K562 (cell line): ENCODE results near the gene METAP1. TPM values are rescaled to one million over a fixed set of nuclear protein-coding genes. Genes with fewer than 3 reads are reported as not detected.

Source experiments
- BHLHE40 ChIP-seq: IDR thresholded peaks from 2 replicates; pipeline ENCODE4 v1.6.1; 2011; ENCODE audit warnings: low read length, improper control_type of control experiment
- DMBX1 ChIP-seq: fragments of 250-450 bp; sonication (Bioruptor Pico); IDR thresholded peaks from 2 replicates; pipeline ENCODE4 v1.8.0; 2022; ENCODE audit warnings: inconsistent platforms, mild to moderate bottlenecking, moderate library complexity, borderline replicate concordance
- E2F3 ChIP-seq: fragments of 250-450 bp; sonication (Bioruptor Pico); IDR thresholded peaks from 2 replicates; pipeline ENCODE4 v1.4.0; 2020; ENCODE audit warnings: mild to moderate bottlenecking
- JUNB ChIP-seq: fragments of 450-650 bp; formaldehyde crosslinking; conservative IDR thresholded peaks from 2 replicates; pipeline ENCODE4 v1.4.0; 2020; ENCODE audit warnings: mild to moderate bottlenecking
- MIER1 ChIP-seq: fragments of 450-650 bp; IDR thresholded peaks from 2 replicates; pipeline ENCODE4 v1.6.1; 2016; ENCODE audit warnings: antibody characterized with exemption, mild to moderate bottlenecking, low read depth
- NRF1 ChIP-seq, 2 experiments: fragments of 450-650 bp; IDR thresholded peaks in 1 of 2; conservative IDR thresholded peaks in 1 of 2; 2 replicates each; pipeline ENCODE4 v1.6.1; 2014; ENCODE audit warnings: mild to moderate bottlenecking in 2 of 2
- PCBP2 ChIP-seq: fragments of 200-400 bp; formaldehyde crosslinking; IDR thresholded peaks from 2 replicates; pipeline ENCODE4 v1.6.1; 2018; ENCODE audit warnings: low read length, low read depth, mild to moderate bottlenecking, moderate library complexity; ENCODE audit not compliant: poor library complexity, severe bottlenecking
- POLR2AphosphoS5 ChIP-seq: IDR thresholded peaks from 2 replicates; pipeline ENCODE4 v1.6.1; 2011; ENCODE audit warnings: mild to moderate bottlenecking, low read depth, low read length, moderate library complexity; ENCODE audit not compliant: control insufficient read depth, insufficient read depth
- PRPF4 ChIP-seq: fragments of 200-400 bp; formaldehyde crosslinking; IDR thresholded peaks from one replicate; pipeline ENCODE4 v1.6.1; 2017; ENCODE audit warnings: low read length, low read depth, mild to moderate bottlenecking; ENCODE audit not compliant: insufficient read depth, poor library complexity, severe bottlenecking
- RBFOX2 ChIP-seq: fragments of 200-400 bp; formaldehyde crosslinking; IDR thresholded peaks from 2 replicates; pipeline ENCODE4 v1.6.1; 2017; ENCODE audit warnings: low read depth, mild to moderate bottlenecking, low read length, moderate library complexity
- RBM25 ChIP-seq: fragments of 200-400 bp; formaldehyde crosslinking; IDR thresholded peaks from 2 replicates; pipeline ENCODE4 v1.6.1; 2018; ENCODE audit warnings: low read length, low read depth, moderate library complexity; ENCODE audit not compliant: severe bottlenecking
- RCOR1 ChIP-seq, 2 experiments: IDR thresholded peaks; 2 replicates each; pipeline ENCODE4 v1.6.1; 2012; ENCODE audit warnings: low read depth in 2 of 2, low read length in 2 of 2, borderline replicate concordance in 1 of 2, improper control_type of control experiment in 1 of 2
- SMARCA4 ChIP-seq: fragments of 450-650 bp; IDR thresholded peaks from 2 replicates; pipeline ENCODE4 v1.6.1; 2016
- TSC22D4 ChIP-seq: fragments of 450-650 bp; IDR thresholded peaks from 2 replicates; pipeline ENCODE4 v1.6.1; 2016; ENCODE audit warnings: missing genetic modification characterization, missing biosample characterization, control low read depth
- U2AF1 ChIP-seq: fragments of 200-400 bp; formaldehyde crosslinking; optimal IDR thresholded peaks from 2 replicates; pipeline ENCODE3; 2017; ENCODE audit warnings: mild to moderate bottlenecking, low read depth, low read length, moderate library complexity
- ZC3H8 ChIP-seq: fragments of 450-650 bp; IDR thresholded peaks from 2 replicates; pipeline ENCODE4 v1.6.1; 2017
- ZFPM2 ChIP-seq: fragments of 250-450 bp; sonication (Bioruptor Pico); IDR thresholded peaks from 2 replicates; pipeline ENCODE4 v1.5.1; 2022; ENCODE audit warnings: mild to moderate bottlenecking
- ZZZ3 ChIP-seq: fragments of 450-650 bp; IDR thresholded peaks from 2 replicates; pipeline ENCODE4 v1.6.1; 2016; ENCODE audit warnings: antibody characterized with exemption, mild to moderate bottlenecking, moderate library complexity
- polyA plus RNA-seq, 8 experiments: library from polyadenylated mRNA; depleted of rRNA in 4 of 8; stranded (reverse) in 5 of 8; unstranded in 3 of 8; fragments of >200 nt; fragmentation: Nextera tagmentation in 2 of 8; fragmentation: Illumina TruSeq in 1 of 8; extraction: Ambion mirVana in 2 of 8; extraction: Trizol in 1 of 8; gene quantifications; 2 replicates each; pipeline versions ENCODE4 v1.2.1 to v1.2.3, GENCODE V29; 2011 to 2014; ENCODE audit warnings: inconsistent platforms in 1 of 8, missing spikeins in 1 of 8
- total RNA-seq, 7 experiments: library from RNA; depleted of rRNA in 6 of 7; stranded (reverse); fragments of >200 nt in 6 of 7; fragmentation: Illumina TruSeq in 2 of 7; extraction: Trizol in 2 of 7; gene quantifications; 2 replicates each; pipeline versions ENCODE4 v1.2.1 to v1.2.3, GENCODE V29; 2011 to 2021; ENCODE audit warnings: low replicate concordance in 1 of 7
- TF ChIP-seq, protein P1 (sequence below): fragments of 250-450 bp; sonication (Bioruptor Pico); IDR thresholded peaks from 2 replicates; pipeline ENCODE4 v1.5.0; 2022; ENCODE audit warnings: mild to moderate bottlenecking
- TF ChIP-seq, protein P2 (sequence below): IDR thresholded peaks from 2 replicates; pipeline ENCODE4 v1.6.1; 2014; ENCODE audit warnings: antibody characterized with exemption
- TF ChIP-seq, protein P3 (sequence below): fragments of 450-650 bp; IDR thresholded peaks from 2 replicates; pipeline ENCODE4 v1.6.1; 2018; ENCODE audit warnings: mild to moderate bottlenecking, low read depth; ENCODE audit not compliant: partially characterized antibody
- TF ChIP-seq, protein P4 (sequence below): fragments of 250-450 bp; sonication (Bioruptor Pico); IDR thresholded peaks from 2 replicates; pipeline ENCODE4 v1.5.1; 2021; ENCODE audit warnings: mild to moderate bottlenecking

Gene METAP1
- total and polyA plus RNA-seq, 9 of the 15 experiments (the other 6 are each of a cell fraction or from before 2014, with no cell fraction given), result 31.4 to 77.6 (median 59.5) TPM

DNA sequence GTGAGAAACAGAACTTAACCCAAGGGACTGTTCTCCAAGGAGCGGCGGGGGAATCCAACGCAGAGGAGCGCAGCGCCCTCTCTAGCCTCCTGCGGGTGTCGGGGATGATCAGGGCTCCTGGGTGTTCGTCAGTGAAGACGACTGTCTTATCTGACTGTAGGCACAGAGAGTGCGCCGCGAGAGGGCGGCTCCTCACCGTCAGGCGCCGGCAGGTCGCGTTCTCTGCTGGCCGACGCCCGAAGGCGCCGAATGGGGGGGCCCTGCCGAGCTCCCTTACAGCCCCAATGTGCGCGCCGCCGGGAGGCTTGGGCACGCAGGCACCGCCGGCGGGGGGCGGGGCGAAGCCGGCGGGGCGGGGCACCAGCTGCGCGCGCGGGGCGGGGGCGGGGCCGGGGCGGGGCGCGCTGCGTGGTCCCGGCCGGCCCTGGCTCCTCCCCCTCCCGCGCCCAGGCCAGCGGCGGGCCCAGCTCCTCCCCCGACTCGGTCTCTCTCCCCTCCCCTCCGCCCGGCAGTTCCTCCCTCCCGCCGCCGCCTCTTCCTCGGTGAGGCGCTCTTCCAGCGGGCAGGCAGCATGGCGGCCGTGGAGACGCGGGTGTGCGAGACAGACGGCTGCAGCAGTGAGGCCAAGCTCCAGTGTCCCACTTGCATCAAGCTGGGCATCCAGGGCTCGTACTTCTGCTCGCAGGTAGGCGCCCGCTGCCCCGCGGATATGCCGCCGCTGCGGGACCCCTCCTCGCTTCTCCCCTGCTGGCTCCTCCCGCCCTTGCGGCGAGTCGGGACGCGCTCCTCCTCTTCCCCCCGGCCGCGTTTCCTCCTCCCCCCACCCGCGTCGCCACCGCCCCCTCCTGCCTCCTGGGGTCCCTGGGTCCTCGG, at the start of gene METAP1 (continued):
- TF ChIP-seq, protein P1, sequence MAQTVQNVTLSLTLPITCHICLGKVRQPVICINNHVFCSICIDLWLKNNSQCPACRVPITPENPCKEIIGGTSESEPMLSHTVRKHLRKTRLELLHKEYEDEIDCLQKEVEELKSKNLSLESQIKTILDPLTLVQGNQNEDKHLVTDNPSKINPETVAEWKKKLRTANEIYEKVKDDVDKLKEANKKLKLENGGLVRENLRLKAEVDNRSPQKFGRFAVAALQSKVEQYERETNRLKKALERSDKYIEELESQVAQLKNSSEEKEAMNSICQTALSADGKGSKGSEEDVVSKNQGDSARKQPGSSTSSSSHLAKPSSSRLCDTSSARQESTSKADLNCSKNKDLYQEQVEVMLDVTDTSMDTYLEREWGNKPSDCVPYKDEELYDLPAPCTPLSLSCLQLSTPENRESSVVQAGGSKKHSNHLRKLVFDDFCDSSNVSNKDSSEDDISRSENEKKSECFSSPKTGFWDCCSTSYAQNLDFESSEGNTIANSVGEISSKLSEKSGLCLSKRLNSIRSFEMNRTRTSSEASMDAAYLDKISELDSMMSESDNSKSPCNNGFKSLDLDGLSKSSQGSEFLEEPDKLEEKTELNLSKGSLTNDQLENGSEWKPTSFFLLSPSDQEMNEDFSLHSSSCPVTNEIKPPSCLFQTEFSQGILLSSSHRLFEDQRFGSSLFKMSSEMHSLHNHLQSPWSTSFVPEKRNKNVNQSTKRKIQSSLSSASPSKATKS (CRISPR knock-in tag), result no peak
- TF ChIP-seq DMBX1 (no peak), POLR2AphosphoS5 (peak; percentile 81), MIER1 (no peak), E2F3 (no peak), RCOR1 (IDR thresholded peaks at IDR 0.05; ENCODE audit: borderline replicate concordance in 1 of 2, low read depth in 2 of 2, low read length in 2 of 2) (peak in 1 of 2 experiments; percentile 74; a peak in 2 of 4 replicates), TSC22D4 (tag) (no peak), U2AF1 (no peak), NRF1 (conservative IDR thresholded peaks at IDR 0.05 in 1 of 2, IDR thresholded peaks at IDR 0.05 in 1 of 2) (peak; percentile 78 to 82), ZZZ3 (no peak), RBFOX2 (peak; percentile 94), RBM25 (no peak), ZFPM2 (CRISPR knock-in tag) (no peak), PRPF4 (peak; percentile 57), SMARCA4 (peak; percentile 34; the same call in 1 of the 2 replicates), PCBP2 (no peak), JUNB (no peak), ZC3H8 (no peak), BHLHE40 (peak; percentile 71)
- TF ChIP-seq, protein P2, sequence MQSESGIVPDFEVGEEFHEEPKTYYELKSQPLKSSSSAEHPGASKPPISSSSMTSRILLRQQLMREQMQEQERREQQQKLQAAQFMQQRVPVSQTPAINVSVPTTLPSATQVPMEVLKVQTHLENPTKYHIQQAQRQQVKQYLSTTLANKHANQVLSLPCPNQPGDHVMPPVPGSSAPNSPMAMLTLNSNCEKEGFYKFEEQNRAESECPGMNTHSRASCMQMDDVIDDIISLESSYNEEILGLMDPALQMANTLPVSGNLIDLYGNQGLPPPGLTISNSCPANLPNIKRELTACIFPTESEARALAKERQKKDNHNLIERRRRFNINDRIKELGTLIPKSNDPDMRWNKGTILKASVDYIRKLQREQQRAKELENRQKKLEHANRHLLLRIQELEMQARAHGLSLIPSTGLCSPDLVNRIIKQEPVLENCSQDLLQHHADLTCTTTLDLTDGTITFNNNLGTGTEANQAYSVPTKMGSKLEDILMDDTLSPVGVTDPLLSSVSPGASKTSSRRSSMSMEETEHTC, result no peak
- TF ChIP-seq, protein P3, sequence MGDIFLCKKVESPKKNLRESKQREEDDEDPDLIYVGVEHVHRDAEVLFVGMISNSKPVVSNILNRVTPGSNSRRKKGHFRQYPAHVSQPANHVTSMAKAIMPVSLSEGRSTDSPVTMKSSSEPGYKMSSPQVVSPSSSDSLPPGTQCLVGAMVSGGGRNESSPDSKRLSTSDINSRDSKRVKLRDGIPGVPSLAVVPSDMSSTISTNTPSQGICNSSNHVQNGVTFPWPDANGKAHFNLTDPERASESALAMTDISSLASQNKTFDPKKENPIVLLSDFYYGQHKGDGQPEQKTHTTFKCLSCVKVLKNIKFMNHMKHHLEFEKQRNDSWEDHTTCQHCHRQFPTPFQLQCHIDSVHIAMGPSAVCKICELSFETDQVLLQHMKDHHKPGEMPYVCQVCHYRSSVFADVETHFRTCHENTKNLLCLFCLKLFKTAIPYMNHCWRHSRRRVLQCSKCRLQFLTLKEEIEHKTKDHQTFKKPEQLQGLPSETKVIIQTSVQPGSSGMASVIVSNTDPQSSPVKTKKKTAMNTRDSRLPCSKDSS, result no peak
- TF ChIP-seq, protein P4, sequence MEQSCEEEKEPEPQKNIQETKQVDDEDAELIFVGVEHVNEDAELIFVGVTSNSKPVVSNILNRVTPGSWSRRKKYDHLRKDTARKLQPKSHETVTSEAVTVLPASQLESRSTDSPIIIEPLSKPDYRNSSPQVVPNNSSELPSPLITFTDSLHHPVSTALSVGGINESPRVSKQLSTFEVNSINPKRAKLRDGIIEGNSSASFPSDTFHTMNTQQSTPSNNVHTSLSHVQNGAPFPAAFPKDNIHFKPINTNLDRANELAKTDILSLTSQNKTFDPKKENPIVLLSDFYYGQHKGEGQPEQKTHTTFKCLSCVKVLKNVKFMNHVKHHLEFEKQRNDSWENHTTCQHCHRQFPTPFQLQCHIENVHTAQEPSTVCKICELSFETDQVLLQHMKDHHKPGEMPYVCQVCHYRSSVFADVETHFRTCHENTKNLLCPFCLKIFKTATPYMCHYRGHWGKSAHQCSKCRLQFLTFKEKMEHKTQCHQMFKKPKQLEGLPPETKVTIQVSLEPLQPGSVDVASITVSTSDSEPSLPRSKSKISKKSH (CRISPR knock-in tag), result no peak
